Measurements from ENCODE around the gene CIAO2A.
"Not testable (repeated sequence)": the region's sequence is repeated elsewhere in the genome, so short reads cannot be mapped to it uniquely, and the experiment has no call there.

Gene CIAO2A

GRCh38 chr15:64121614-64122013 lies 28.0 kb upstream of the CIAO2A start:
- Histone ChIP-seq H3F3A (ENCODE audit: low read depth) (no peaks in the 10 kb centered on the region), H3K27me3 (ENCODE audit: insufficient read depth, low read length, poor library complexity, severe bottlenecking) (no peaks in the 10 kb centered on the region), H3K4me3 (ENCODE audit: low read length, poor library complexity, severe bottlenecking) (no peak overlapping the region), H3K79me2 (ENCODE audit: insufficient read depth, low read length) (no peaks in the 10 kb centered on the region), H3K4me2 (ENCODE audit: low read depth, low read length, poor library complexity, severe bottlenecking) (no peak overlapping the region), H2AFZ (ENCODE audit: low read length) (no peak overlapping the region), H3K9me3 (ENCODE audit: insufficient read depth, low read depth, low read length) (no peaks in the 10 kb centered on the region), H3K4me1 (ENCODE audit: insufficient read depth, low read length, poor library complexity, severe bottlenecking) (no peaks in the 10 kb centered on the region), H3K36me3 (ENCODE audit: insufficient read depth, low read length) (peaks cover 88% of the 10 kb centered on the region), H4K20me1 (ENCODE audit: insufficient read depth, low read length, poor library complexity, severe bottlenecking) (no peaks in the 10 kb centered on the region), H3K9ac (ENCODE audit: low read depth, low read length, poor library complexity, severe bottlenecking) (no peak overlapping the region), H3K9me2 (replicated peaks; ENCODE audit: low read depth, low read length) (no peaks in the 10 kb centered on the region)
- TF ChIP-seq EZH2phosphoT487 (IDR thresholded peaks at IDR 0.05; ENCODE audit: borderline replicate concordance) (no peak), CTCF (conservative IDR thresholded peaks at IDR 0.05; ENCODE audit: low read length) (no peak)

GRCh38 chr15:64120322-64120721 lies 26.7 kb upstream of the CIAO2A start:
- H4K20me1 ChIP-seq (ENCODE audit: insufficient read depth, low read length, poor library complexity, severe bottlenecking); H3K4me3 ChIP-seq (ENCODE audit: low read length, poor library complexity, severe bottlenecking); H3F3A ChIP-seq (ENCODE audit: low read depth); H3K4me2 ChIP-seq (ENCODE audit: low read depth, low read length, poor library complexity, severe bottlenecking); H3K27me3 ChIP-seq (ENCODE audit: insufficient read depth, low read length, poor library complexity, severe bottlenecking); H3K9ac ChIP-seq (ENCODE audit: low read depth, low read length, poor library complexity, severe bottlenecking); H3K9me3 ChIP-seq (ENCODE audit: insufficient read depth, low read depth, low read length); H3K9me2 ChIP-seq (replicated peaks; ENCODE audit: low read depth, low read length); H3K4me1 ChIP-seq (ENCODE audit: insufficient read depth, low read length, poor library complexity, severe bottlenecking); H2AFZ ChIP-seq (ENCODE audit: low read length); H3K79me2 ChIP-seq (ENCODE audit: insufficient read depth, low read length): not testable (repeated sequence)
- peaks cover 89% of the 10 kb centered on the region for H3K36me3 ChIP-seq (ENCODE audit: insufficient read depth, low read length)

GRCh38 chr15:64117759-64118487 lies 24.3 kb upstream of the CIAO2A start:
- TF ChIP-seq EZH2phosphoT487 (IDR thresholded peaks at IDR 0.05; ENCODE audit: borderline replicate concordance) (no peak), CTCF (conservative IDR thresholded peaks at IDR 0.05; ENCODE audit: low read length) (no peak)
- no peak overlapping the region for H3K9ac ChIP-seq (ENCODE audit: low read depth, low read length, poor library complexity, severe bottlenecking)
- no peak overlapping the region for H3K4me3 ChIP-seq (ENCODE audit: low read length, poor library complexity, severe bottlenecking)

GRCh38 chr15:64112904-64113303 lies 19.3 kb upstream of the CIAO2A start:
- no peak overlapping the region for H3K4me3 ChIP-seq (ENCODE audit: low read length, poor library complexity, severe bottlenecking)
- H3K9me3 ChIP-seq (ENCODE audit: insufficient read depth, low read depth, low read length) = no peaks in the 10 kb centered on the region
- H3K79me2 ChIP-seq (ENCODE audit: insufficient read depth, low read length) = peaks cover 43% of the 10 kb centered on the region; the same call in 1 of the 2 replicates
- no peaks in the 10 kb centered on the region for H3K4me1 ChIP-seq (ENCODE audit: insufficient read depth, low read length, poor library complexity, severe bottlenecking)
- peaks cover 55% of the 10 kb centered on the region for H3K36me3 ChIP-seq (ENCODE audit: insufficient read depth, low read length)
- H3K9me2 ChIP-seq (replicated peaks; ENCODE audit: low read depth, low read length) = no peaks in the 10 kb centered on the region
- H3K4me2 ChIP-seq (ENCODE audit: low read depth, low read length, poor library complexity, severe bottlenecking) = no peak overlapping the region
- TF ChIP-seq EZH2phosphoT487 (IDR thresholded peaks at IDR 0.05; ENCODE audit: borderline replicate concordance) (no peak), CTCF (conservative IDR thresholded peaks at IDR 0.05; ENCODE audit: low read length) (no peak)
- H3K9ac ChIP-seq (ENCODE audit: low read depth, low read length, poor library complexity, severe bottlenecking) = no peak overlapping the region
- H4K20me1 ChIP-seq (ENCODE audit: insufficient read depth, low read length, poor library complexity, severe bottlenecking) = peaks cover 30% of the 10 kb centered on the region
- H3F3A ChIP-seq (ENCODE audit: low read depth) = no peaks in the 10 kb centered on the region
- H2AFZ ChIP-seq (ENCODE audit: low read length) = no peak overlapping the region
- H3K27me3 ChIP-seq (ENCODE audit: insufficient read depth, low read length, poor library complexity, severe bottlenecking) = no peaks in the 10 kb centered on the region

More at GRCh38 chr15:64117759-64118487, 24.3 kb upstream of the CIAO2A start:
- Histone ChIP-seq H3K36me3 (ENCODE audit: insufficient read depth, low read length) (peaks cover 99% of the 10 kb centered on the region), H4K20me1 (ENCODE audit: insufficient read depth, low read length, poor library complexity, severe bottlenecking) (peaks cover 2% of the 10 kb centered on the region), H2AFZ (ENCODE audit: low read length) (no peak overlapping the region), H3K9me2 (replicated peaks; ENCODE audit: low read depth, low read length) (no peaks in the 10 kb centered on the region), H3K79me2 (ENCODE audit: insufficient read depth, low read length) (no peaks in the 10 kb centered on the region), H3K4me1 (ENCODE audit: insufficient read depth, low read length, poor library complexity, severe bottlenecking) (no peaks in the 10 kb centered on the region), H3K4me2 (ENCODE audit: low read depth, low read length, poor library complexity, severe bottlenecking) (no peak overlapping the region), H3K27me3 (ENCODE audit: insufficient read depth, low read length, poor library complexity, severe bottlenecking) (no peaks in the 10 kb centered on the region), H3F3A (ENCODE audit: low read depth) (no peaks in the 10 kb centered on the region), H3K9me3 (ENCODE audit: insufficient read depth, low read depth, low read length) (no peaks in the 10 kb centered on the region)
